Measurements from ENCODE around the gene RSPO4. TPM values are rescaled to one million over a fixed set of nuclear protein-coding genes. Genes with fewer than 3 reads are reported as not detected.

The RSPO4 gene
- total RNA-seq, 1 donor from 2014 or later: under 0.01 TPM

GRCh38 chr20:913306-913849 lies 88.7 kb downstream of the RSPO4 start:
- no peak for DNase-seq (ENCODE audit: low spot score in 2 of 2)
- no peak for FAIRE-seq

DNA sequence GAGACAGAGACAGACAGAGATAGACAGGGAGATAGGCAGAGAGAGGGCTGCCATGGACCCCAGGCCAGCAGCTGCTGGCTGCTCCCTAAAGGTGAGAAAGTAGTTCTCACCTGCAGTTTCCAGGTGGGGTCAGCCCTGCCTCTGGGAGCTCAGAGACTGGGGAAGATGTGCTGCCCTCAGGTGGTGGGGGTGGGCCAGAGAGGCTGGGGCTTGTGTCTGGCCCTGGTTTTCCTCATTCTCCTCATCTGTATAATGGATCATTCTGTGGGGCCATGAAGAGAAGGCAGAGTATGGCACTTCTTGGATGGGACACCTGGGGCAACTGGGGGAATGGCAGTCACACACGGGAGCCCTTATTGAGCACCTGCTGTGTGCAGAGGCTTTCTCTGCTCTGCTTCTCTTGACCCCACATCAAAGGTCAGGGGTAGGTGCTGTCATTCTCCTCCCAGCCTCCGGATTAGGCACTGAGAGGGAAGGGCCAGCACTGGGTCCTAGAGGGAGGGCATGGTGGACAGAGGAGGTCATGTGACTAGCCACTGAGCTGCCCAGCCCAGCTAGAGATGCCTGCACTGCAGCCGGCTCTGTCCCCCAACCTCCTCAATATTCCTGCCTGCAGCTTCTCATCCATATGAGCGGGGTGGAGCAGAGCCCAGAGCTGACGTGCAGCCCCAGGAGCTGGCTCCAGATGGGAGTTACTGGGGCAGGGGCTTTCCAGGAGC lies 90.1 kb downstream of the RSPO4 start:
- no peak for FAIRE-seq
- no peak for DNase-seq (ENCODE audit: low spot score in 2 of 2)

DNA sequence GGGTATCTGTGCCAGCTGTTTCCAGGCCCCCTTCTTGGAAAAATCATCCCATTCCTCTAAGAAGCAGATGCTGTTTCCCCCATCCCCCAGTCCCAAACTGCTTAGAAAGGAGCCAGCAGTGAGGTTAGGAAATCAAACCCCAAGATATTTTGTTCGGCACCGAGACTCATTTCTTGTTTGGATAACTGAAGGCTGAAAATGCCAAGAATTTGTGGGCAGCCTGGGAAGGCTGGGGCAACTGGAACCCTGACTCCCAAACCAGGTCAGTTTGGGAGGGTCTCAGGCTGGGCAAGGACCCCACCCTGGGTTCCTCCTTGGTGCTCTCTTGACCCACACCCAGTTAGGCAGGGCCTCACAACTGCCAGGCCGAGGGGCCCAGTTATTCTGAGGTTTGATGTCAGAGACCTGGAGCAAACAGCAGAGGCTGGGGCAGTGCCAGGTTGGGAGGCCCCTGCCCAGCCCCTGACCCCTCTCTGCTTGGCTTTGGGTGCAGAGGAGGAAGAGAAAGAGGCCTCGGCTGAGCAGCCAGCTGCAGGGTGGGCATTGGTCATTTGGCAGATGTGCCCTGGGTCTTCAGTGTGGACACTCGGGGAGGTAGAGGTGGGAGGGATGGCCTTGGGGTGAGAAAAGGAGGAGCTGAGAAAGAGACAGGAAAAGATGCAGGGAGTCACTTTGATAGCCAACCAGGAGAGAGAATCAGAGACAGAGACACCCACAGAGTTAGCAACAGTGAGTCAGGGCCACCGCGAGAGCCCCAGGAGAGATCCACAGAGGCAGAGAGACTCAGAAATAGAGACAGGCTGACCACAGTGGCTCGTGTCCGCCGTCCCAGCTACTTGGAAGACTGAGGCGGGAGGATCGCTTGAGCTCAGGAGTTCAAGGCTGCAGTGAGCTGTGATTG lies 91.0 kb downstream of the RSPO4 start:
- DNase-seq (ENCODE audit: low spot score in 2 of 2): no peak
- no peak for FAIRE-seq

DNA sequence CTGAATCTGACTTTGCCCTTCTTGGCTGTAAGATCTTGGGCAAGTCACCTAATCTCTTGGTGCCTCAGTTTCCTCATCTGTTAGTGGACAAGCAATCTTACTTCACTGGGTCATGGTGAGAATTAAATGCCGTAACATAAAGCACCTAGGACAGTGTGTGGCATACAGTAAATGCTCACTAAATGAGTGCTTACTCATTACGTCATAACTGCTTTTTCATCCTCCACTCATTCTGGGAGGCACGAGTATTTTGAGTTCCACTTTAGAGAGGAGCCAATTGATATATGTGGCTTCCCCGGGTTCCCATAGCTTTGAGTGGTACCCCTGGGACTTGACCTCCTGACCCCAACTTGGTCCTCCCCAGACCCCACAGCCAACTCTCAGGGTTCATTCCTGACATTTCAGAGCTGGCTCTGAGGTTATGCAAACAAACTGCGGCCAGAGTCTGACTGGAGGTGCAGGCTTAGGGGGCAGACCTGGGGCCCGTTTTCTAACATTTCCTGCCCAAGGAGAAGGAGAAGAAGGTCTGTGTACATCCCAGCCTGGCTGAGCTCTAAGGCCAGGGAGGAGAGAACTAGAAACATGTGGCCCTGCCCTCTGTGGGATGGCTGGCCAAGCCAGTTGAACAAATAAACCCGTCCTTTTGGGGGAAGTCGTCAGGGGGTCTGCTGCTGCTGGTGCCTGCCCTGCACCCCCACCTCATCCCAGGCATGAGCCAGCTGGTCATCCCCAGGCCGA lies 91.8 kb downstream of the RSPO4 start:
- FAIRE-seq: no peak
- no peak for DNase-seq (ENCODE audit: low spot score in 2 of 2)

GRCh38 chr20:909641-910040 lies 92.5 kb downstream of the RSPO4 start:
- FAIRE-seq (no peak), DNase-seq (ENCODE audit: low spot score in 2 of 2) (no peak)

Other genes with a start within 250 kb of the RSPO4 start
- gene SLC52A3, start 233.8 kb downstream of the RSPO4 start, total RNA-seq: under 0.01 TPM
- gene FAM110A, start 168.6 kb downstream of the RSPO4 start, total RNA-seq: 8.6 TPM
- not detected for gene ANGPT4, start 86.0 kb downstream of the RSPO4 start, total RNA-seq
- gene PSMF1, start 116.3 kb upstream of the RSPO4 start, total RNA-seq: 24.5 TPM
- gene TMEM74B, start 182.7 kb upstream of the RSPO4 start, total RNA-seq: 9.4 TPM
- gene C20orf202, start 201.1 kb upstream of the RSPO4 start, total RNA-seq: 0.41 TPM
- under 0.01 TPM for gene RAD21L1, start 223.7 kb upstream of the RSPO4 start, total RNA-seq

Measured in frontal cortex (tissue), 4 donors.